SK-N-SH (cell line): ENCODE data around the gene PFKP. TPM values are rescaled to one million over a fixed set of nuclear protein-coding genes. Genes with fewer than 3 reads are reported as not detected.

Experiments
- CTCF ChIA-PET: fragments of 300-600, 350-600 bp; formaldehyde crosslinking; extraction: SDS; loops from one replicate; lab custom pipeline; 2021; lab: Yijun Ruan, JAX
- POLR2A ChIA-PET: fragments of 350-600 bp; sonication (Branson Sonifier 250); formaldehyde crosslinking; extraction: SDS; loops from one replicate; lab custom pipeline; 2020; ENCODE audit warnings: antibody characterized with exemption, inconsistent platforms; lab: Yijun Ruan, JAX
- DNase-seq: peaks from one replicate; pipeline ENCODE4 v3.0.0; 2012
- H2AFZ ChIP-seq: fragments of 200-600 bp; sonication (generic); 2 replicates; pipeline ENCODE4 v1.8.1; 2016; ENCODE audit warnings: antibody characterized with exemption, mild to moderate bottlenecking, low read depth
- H3F3A ChIP-seq: fragments of 200-600 bp; sonication (generic); replicated peaks from 2 replicates; pipeline ENCODE3; 2016; ENCODE audit warnings: antibody characterized with exemption, mild to moderate bottlenecking; ENCODE audit not compliant: insufficient read depth
- H3K27ac ChIP-seq, 2 experiments: fragments of 200-500 bp in 1 of 2; fragments of 200-600 bp in 1 of 2; sonication (Bioruptor generic) in 1 of 2; sonication (generic), shearing (Covaris generic) in 1 of 2; 2 replicates each; pipeline versions ENCODE4 v1.5.1 to v1.6.1; 2014 to 2016; ENCODE audit warnings: low read depth in 2 of 2, inconsistent platforms in 1 of 2, low read length in 1 of 2, mild to moderate bottlenecking in 1 of 2, mixed read lengths in 1 of 2
- H3K27me3 ChIP-seq: fragments of 200-600 bp; sonication (generic), shearing (Covaris generic); 2 replicates; pipeline ENCODE4 v1.6.1; 2016; ENCODE audit warnings: mixed run types; ENCODE audit not compliant: insufficient read depth
- H3K36me3 ChIP-seq, 2 experiments: fragments of 200-500 bp in 1 of 2; fragments of 200-600 bp in 1 of 2; sonication (Bioruptor generic) in 1 of 2; sonication (generic) in 1 of 2; replicated peaks in 1 of 2; 2 replicates each; pipeline versions ENCODE3 to v1.5.1; 2014 to 2016; ENCODE audit warnings: low read length in 1 of 2, mild to moderate bottlenecking in 1 of 2; ENCODE audit not compliant: insufficient read depth in 2 of 2, control insufficient read depth in 1 of 2
- H3K4me1 ChIP-seq, 2 experiments: fragments of 200-500 bp in 1 of 2; fragments of 200-600 bp in 1 of 2; sonication (Bioruptor generic) in 1 of 2; sonication (generic), shearing (Covaris generic) in 1 of 2; 2 replicates each; pipeline versions ENCODE4 v1.5.1 to v1.6.1; 2014 to 2016; ENCODE audit warnings: low read depth in 1 of 2, low read length in 1 of 2, mixed run types in 1 of 2; ENCODE audit not compliant: insufficient read depth in 2 of 2, control insufficient read depth in 1 of 2
- H3K4me2 ChIP-seq: fragments of 200-600 bp; sonication (generic), shearing (Covaris generic); 2 replicates; pipeline ENCODE4 v1.6.1; 2017; ENCODE audit warnings: mixed run types
- H3K4me3 ChIP-seq, 2 experiments: fragments of 200-500 bp in 1 of 2; fragments of 200-600 bp in 1 of 2; sonication (Bioruptor generic) in 1 of 2; sonication (generic), shearing (Covaris generic) in 1 of 2; 2 replicates each; pipeline versions ENCODE4 v1.5.1 to v1.8.1; 2014 to 2016; ENCODE audit warnings: low read depth in 2 of 2, inconsistent platforms in 1 of 2, low read length in 1 of 2, mild to moderate bottlenecking in 1 of 2, mixed read lengths in 1 of 2, moderate library complexity in 1 of 2
- H3K79me2 ChIP-seq: fragments of 200-600 bp; sonication (generic); 2 replicates; pipeline ENCODE4 v1.8.1; 2017; ENCODE audit warnings: mild to moderate bottlenecking; ENCODE audit not compliant: insufficient read depth
- H3K9ac ChIP-seq: fragments of 200-600 bp; sonication (generic); 2 replicates; pipeline ENCODE4 v1.6.1; 2017; ENCODE audit warnings: mixed run types
- H3K9me2 ChIP-seq: fragments of 200-600 bp; sonication (generic); 2 replicates; pipeline ENCODE4 v1.6.1; 2017; ENCODE audit warnings: mixed run types
- H3K9me3 ChIP-seq: fragments of 200-600 bp; sonication (generic); 2 replicates; pipeline ENCODE4 v1.6.1; 2017; ENCODE audit warnings: mixed run types, mild to moderate bottlenecking, moderate library complexity
- H4K20me1 ChIP-seq: fragments of 200-600 bp; sonication (generic); 2 replicates; pipeline ENCODE4 v1.6.1; 2017; ENCODE audit warnings: mild to moderate bottlenecking, mixed run types; ENCODE audit not compliant: insufficient read depth
- CHD2 ChIP-seq: fragments of 150-350 bp; IDR thresholded peaks from 2 replicates; pipeline ENCODE4 v1.6.1; 2018; ENCODE audit warnings: low read length; ENCODE audit not compliant: partially characterized antibody
- EP300 ChIP-seq, 2 experiments: IDR thresholded peaks; 2 replicates each; pipeline versions ENCODE4 v1.4.0 to v1.6.1; 2012; ENCODE audit warnings: borderline replicate concordance in 1 of 2, low read depth in 1 of 2, low read length in 1 of 2
- FOXM1 ChIP-seq: IDR thresholded peaks from 2 replicates; pipeline ENCODE4 v1.4.0; 2012; ENCODE audit warnings: low read depth, mild to moderate bottlenecking
- JUND ChIP-seq: IDR thresholded peaks from 2 replicates; pipeline ENCODE4 v1.4.0; 2012
- MEF2A ChIP-seq: IDR thresholded peaks from 2 replicates; pipeline ENCODE4 v1.4.0; 2012; ENCODE audit warnings: low read depth, borderline replicate concordance
- NFIC ChIP-seq: IDR thresholded peaks from 2 replicates; pipeline ENCODE4 v1.4.0; 2012; ENCODE audit warnings: borderline replicate concordance
- NRF1 ChIP-seq: IDR thresholded peaks from 2 replicates; pipeline ENCODE4 v1.6.1; 2012; ENCODE audit warnings: low read depth, mild to moderate bottlenecking, low read length
- RAD21 ChIP-seq: IDR thresholded peaks from 2 replicates; pipeline ENCODE4 v1.6.1; 2012; ENCODE audit warnings: mild to moderate bottlenecking, low read length
- TCF12 ChIP-seq: IDR thresholded peaks from 2 replicates; pipeline ENCODE4 v1.4.0; 2012
- WGBS: methylation state at CpG from one replicate; pipeline ENCODE4 v1.1.6; 2017; ENCODE audit warnings: low lambda C conversion rate; 5-methylcytosine and 5-hydroxymethylcytosine counted together
- polyA plus RNA-seq, 3 experiments: library from polyadenylated mRNA; depleted of rRNA; stranded (reverse); fragments of >200 nt; gene quantifications; 2 replicates each; pipeline ENCODE4 v1.2.3, GENCODE V29; 2012
- TF ChIP-seq, protein P1 (sequence below): IDR thresholded peaks from 2 replicates; pipeline ENCODE4 v1.4.0; 2012; ENCODE audit warnings: low read depth
- TF ChIP-seq, protein P2 (sequence below): fragments of 150-350 bp; IDR thresholded peaks from 2 replicates; pipeline ENCODE4 v1.6.1; 2017; ENCODE audit warnings: antibody characterized with exemption, low read length, low read depth, borderline replicate concordance
- TF ChIP-seq, protein P3 (sequence below): IDR thresholded peaks from 2 replicates; pipeline ENCODE4 v1.6.1; 2012; ENCODE audit warnings: mild to moderate bottlenecking, low read depth, low read length, moderate library complexity
- TF ChIP-seq, protein P4 (sequence below): fragments of 200-600 bp; sonication (generic); IDR thresholded peaks from 2 replicates; pipeline ENCODE4 v1.6.1; 2017; ENCODE audit warnings: antibody characterized with exemption, mild to moderate bottlenecking, moderate library complexity
- TF ChIP-seq, protein P5 (sequence below): IDR thresholded peaks from 2 replicates; pipeline ENCODE4 v1.4.0; 2012; ENCODE audit warnings: low read depth, borderline replicate concordance

PFKP gene
- polyA plus RNA-seq, 1 of the 3 experiments (the other 2 are of a cell fraction): 175 TPM

DNA sequence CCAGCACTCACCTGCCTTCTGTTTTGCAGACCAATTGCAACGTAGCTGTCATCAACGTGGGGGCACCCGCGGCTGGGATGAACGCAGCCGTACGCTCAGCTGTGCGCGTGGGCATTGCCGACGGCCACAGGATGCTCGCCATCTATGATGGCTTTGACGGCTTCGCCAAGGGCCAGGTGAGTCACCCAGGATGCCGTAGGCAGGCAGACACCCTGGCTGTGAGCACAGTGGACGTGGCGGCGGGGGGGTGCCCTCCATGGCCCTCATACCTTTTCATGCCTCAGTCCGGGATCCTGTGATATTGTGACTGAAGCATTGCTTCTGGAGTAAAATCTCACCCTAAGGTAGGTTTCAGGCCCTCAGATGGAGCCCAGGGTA, 46.0 kb downstream of the PFKP start:
- DNase-seq: no peak
- Histone ChIP-seq H3K4me2 (no peak overlapping the region), H4K20me1 (no peaks in the 10 kb centered on the region; the same call in 1 of the 2 replicates), H3K36me3 (peaks cover 59 to 72% of the 10 kb centered on the region in 2 experiments), H3K9me3 (no peaks in the 10 kb centered on the region), H3K79me2 (peaks cover 46% of the 10 kb centered on the region), H2AFZ (no peak overlapping the region), H3K4me1 (peaks cover 0 to 12% of the 10 kb centered on the region in 2 experiments; a peak in 1 of 4 replicates), H3K4me3 (no peak overlapping the region), H3K27ac (no peak overlapping the region), H3K9me2 (no peaks in the 10 kb centered on the region), H3K27me3 (no peaks in the 10 kb centered on the region), H3K9ac (no peak overlapping the region), H3F3A (peaks cover 10% of the 10 kb centered on the region)
- POLR2A ChIA-PET: no interaction called here
- TF ChIP-seq, protein P1, sequence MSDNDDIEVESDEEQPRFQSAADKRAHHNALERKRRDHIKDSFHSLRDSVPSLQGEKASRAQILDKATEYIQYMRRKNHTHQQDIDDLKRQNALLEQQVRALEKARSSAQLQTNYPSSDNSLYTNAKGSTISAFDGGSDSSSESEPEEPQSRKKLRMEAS: no peak
- TF ChIP-seq EP300 (IDR thresholded peaks at IDR 0.05; ENCODE audit: borderline replicate concordance in 1 of 2, low read depth in 1 of 2, low read length in 1 of 2): no peak
- TF ChIP-seq, protein P2, sequence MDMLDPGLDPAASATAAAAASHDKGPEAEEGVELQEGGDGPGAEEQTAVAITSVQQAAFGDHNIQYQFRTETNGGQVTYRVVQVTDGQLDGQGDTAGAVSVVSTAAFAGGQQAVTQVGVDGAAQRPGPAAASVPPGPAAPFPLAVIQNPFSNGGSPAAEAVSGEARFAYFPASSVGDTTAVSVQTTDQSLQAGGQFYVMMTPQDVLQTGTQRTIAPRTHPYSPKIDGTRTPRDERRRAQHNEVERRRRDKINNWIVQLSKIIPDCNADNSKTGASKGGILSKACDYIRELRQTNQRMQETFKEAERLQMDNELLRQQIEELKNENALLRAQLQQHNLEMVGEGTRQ: no peak
- TF ChIP-seq CHD2: no peak
- no peak for TF ChIP-seq TCF12
- no peak for TF ChIP-seq NRF1
- no peak for TF ChIP-seq RAD21
- TF ChIP-seq, protein P3, sequence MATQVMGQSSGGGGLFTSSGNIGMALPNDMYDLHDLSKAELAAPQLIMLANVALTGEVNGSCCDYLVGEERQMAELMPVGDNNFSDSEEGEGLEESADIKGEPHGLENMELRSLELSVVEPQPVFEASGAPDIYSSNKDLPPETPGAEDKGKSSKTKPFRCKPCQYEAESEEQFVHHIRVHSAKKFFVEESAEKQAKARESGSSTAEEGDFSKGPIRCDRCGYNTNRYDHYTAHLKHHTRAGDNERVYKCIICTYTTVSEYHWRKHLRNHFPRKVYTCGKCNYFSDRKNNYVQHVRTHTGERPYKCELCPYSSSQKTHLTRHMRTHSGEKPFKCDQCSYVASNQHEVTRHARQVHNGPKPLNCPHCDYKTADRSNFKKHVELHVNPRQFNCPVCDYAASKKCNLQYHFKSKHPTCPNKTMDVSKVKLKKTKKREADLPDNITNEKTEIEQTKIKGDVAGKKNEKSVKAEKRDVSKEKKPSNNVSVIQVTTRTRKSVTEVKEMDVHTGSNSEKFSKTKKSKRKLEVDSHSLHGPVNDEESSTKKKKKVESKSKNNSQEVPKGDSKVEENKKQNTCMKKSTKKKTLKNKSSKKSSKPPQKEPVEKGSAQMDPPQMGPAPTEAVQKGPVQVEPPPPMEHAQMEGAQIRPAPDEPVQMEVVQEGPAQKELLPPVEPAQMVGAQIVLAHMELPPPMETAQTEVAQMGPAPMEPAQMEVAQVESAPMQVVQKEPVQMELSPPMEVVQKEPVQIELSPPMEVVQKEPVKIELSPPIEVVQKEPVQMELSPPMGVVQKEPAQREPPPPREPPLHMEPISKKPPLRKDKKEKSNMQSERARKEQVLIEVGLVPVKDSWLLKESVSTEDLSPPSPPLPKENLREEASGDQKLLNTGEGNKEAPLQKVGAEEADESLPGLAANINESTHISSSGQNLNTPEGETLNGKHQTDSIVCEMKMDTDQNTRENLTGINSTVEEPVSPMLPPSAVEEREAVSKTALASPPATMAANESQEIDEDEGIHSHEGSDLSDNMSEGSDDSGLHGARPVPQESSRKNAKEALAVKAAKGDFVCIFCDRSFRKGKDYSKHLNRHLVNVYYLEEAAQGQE: no peak
- TF ChIP-seq, protein P4, sequence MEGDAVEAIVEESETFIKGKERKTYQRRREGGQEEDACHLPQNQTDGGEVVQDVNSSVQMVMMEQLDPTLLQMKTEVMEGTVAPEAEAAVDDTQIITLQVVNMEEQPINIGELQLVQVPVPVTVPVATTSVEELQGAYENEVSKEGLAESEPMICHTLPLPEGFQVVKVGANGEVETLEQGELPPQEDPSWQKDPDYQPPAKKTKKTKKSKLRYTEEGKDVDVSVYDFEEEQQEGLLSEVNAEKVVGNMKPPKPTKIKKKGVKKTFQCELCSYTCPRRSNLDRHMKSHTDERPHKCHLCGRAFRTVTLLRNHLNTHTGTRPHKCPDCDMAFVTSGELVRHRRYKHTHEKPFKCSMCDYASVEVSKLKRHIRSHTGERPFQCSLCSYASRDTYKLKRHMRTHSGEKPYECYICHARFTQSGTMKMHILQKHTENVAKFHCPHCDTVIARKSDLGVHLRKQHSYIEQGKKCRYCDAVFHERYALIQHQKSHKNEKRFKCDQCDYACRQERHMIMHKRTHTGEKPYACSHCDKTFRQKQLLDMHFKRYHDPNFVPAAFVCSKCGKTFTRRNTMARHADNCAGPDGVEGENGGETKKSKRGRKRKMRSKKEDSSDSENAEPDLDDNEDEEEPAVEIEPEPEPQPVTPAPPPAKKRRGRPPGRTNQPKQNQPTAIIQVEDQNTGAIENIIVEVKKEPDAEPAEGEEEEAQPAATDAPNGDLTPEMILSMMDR: no peak
- TF ChIP-seq, protein P5, sequence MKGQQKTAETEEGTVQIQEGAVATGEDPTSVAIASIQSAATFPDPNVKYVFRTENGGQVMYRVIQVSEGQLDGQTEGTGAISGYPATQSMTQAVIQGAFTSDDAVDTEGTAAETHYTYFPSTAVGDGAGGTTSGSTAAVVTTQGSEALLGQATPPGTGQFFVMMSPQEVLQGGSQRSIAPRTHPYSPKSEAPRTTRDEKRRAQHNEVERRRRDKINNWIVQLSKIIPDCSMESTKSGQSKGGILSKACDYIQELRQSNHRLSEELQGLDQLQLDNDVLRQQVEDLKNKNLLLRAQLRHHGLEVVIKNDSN: no peak
- no peak for TF ChIP-seq JUND
- no peak for TF ChIP-seq FOXM1
- TF ChIP-seq NFIC: no peak
- TF ChIP-seq MEF2A: no peak
- WGBS: 90% methylated on average over 5 of the region's 19 CpGs
- CTCF ChIA-PET: no interaction called here
